ENCODE data around the gene GPR135. TPM values are rescaled to one million over a fixed set of nuclear protein-coding genes. Genes with fewer than 3 reads are reported as not detected.

Gene GPR135
- total RNA-seq, 1 experiment from 2014 or later, result 3.9 TPM

DNA sequence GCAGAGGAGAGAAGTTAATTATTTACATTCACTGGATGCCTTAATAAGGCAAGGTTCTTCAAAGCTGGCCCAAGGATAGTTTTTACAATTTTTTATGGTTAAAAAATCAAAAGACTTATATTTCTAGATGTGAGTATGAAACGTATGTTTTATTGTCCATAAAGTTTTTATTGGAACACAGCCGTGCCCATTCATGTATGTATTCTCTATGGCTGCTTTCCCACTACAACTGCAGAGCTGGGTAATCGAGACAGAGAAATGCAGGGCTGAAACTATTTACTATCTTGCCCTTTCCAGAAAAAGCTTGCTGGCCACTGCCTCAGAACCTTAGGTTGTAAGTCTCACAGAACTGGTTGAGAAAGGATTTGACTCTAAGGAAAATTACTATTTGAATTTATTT lies 35.6 kb upstream of the GPR135 start:
- Histone ChIP-seq H3K27ac (ENCODE audit: low read depth, low read length) (no peak overlapping the region), H3K4me3 (replicated peaks in 1 of 2; ENCODE audit: low read depth in 1 of 2, low read length in 2 of 2) (no peak overlapping the region), H3K9me3 (ENCODE audit: control insufficient read depth in 1 of 2, insufficient read depth in 1 of 2, low read depth in 1 of 2, low read length in 2 of 2) (no peaks in the 10 kb centered on the region), H3K27me3 (ENCODE audit: insufficient read depth, low read length) (no peaks in the 10 kb centered on the region), H3K79me2 (ENCODE audit: insufficient read depth, low read length) (peaks cover 5% of the 10 kb centered on the region; the same call in 1 of the 2 replicates), H3K4me2 (ENCODE audit: low read length) (no peak overlapping the region), H4K20me1 (ENCODE audit: insufficient read depth) (no peaks in the 10 kb centered on the region), H3K4me1 (ENCODE audit: control insufficient read depth in 1 of 2, insufficient read depth in 2 of 2, low read length in 2 of 2) (no peaks in the 10 kb centered on the region), H3K9me2 (ENCODE audit: insufficient read depth) (no peaks in the 10 kb centered on the region), H2AFZ (ENCODE audit: low read depth, low read length, poor library complexity, severe bottlenecking) (no peak overlapping the region), H3K36me3 (ENCODE audit: control insufficient read depth in 1 of 2, insufficient read depth in 2 of 2, low read length in 2 of 2) (peaks cover 11 to 25% of the 10 kb centered on the region in 2 experiments), H3K9ac (ENCODE audit: low read length) (no peak overlapping the region)
- intact Hi-C loops (cut with micrococcal nuclease), result no loop called here
- no peak for DNase-seq (ENCODE audit: low read depth, low spot score)
- ChIA-PET CTCF (interaction anchor here (1.2 to 1.4 kb wide), 2 partner anchors 10 to 11 kb away, joined by 3 read pairs; no protein-coding TSS in a partner anchor), RAD21 (ENCODE audit: low non-redundant PET in 1 of 2, low total read pairs in 2 of 2, uncharacterized antibody in 2 of 2, unreplicated experiment in 2 of 2) (no interaction called here), POLR2A (no interaction called here)
- no peak for TF ChIP-seq SIN3A (IDR thresholded peaks at IDR 0.05; ENCODE audit: low read depth)
- TF ChIP-seq, protein P1, sequence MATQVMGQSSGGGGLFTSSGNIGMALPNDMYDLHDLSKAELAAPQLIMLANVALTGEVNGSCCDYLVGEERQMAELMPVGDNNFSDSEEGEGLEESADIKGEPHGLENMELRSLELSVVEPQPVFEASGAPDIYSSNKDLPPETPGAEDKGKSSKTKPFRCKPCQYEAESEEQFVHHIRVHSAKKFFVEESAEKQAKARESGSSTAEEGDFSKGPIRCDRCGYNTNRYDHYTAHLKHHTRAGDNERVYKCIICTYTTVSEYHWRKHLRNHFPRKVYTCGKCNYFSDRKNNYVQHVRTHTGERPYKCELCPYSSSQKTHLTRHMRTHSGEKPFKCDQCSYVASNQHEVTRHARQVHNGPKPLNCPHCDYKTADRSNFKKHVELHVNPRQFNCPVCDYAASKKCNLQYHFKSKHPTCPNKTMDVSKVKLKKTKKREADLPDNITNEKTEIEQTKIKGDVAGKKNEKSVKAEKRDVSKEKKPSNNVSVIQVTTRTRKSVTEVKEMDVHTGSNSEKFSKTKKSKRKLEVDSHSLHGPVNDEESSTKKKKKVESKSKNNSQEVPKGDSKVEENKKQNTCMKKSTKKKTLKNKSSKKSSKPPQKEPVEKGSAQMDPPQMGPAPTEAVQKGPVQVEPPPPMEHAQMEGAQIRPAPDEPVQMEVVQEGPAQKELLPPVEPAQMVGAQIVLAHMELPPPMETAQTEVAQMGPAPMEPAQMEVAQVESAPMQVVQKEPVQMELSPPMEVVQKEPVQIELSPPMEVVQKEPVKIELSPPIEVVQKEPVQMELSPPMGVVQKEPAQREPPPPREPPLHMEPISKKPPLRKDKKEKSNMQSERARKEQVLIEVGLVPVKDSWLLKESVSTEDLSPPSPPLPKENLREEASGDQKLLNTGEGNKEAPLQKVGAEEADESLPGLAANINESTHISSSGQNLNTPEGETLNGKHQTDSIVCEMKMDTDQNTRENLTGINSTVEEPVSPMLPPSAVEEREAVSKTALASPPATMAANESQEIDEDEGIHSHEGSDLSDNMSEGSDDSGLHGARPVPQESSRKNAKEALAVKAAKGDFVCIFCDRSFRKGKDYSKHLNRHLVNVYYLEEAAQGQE (IDR thresholded peaks at IDR 0.05; ENCODE audit: low read depth), result no peak
- TF ChIP-seq, protein P2, sequence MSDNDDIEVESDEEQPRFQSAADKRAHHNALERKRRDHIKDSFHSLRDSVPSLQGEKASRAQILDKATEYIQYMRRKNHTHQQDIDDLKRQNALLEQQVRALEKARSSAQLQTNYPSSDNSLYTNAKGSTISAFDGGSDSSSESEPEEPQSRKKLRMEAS (IDR thresholded peaks at IDR 0.05), result no peak
- no peak for TF ChIP-seq RAD21 (IDR thresholded peaks at IDR 0.05; ENCODE audit: low read depth)
- TF ChIP-seq YY1 (IDR thresholded peaks at IDR 0.05; ENCODE audit: extremely low read depth, insufficient replicate concordance, low read depth, low read length), result no peak
- no peak for TF ChIP-seq EZH2phosphoT487 (IDR thresholded peaks at IDR 0.05; ENCODE audit: borderline replicate concordance)
- TF ChIP-seq, protein P3, sequence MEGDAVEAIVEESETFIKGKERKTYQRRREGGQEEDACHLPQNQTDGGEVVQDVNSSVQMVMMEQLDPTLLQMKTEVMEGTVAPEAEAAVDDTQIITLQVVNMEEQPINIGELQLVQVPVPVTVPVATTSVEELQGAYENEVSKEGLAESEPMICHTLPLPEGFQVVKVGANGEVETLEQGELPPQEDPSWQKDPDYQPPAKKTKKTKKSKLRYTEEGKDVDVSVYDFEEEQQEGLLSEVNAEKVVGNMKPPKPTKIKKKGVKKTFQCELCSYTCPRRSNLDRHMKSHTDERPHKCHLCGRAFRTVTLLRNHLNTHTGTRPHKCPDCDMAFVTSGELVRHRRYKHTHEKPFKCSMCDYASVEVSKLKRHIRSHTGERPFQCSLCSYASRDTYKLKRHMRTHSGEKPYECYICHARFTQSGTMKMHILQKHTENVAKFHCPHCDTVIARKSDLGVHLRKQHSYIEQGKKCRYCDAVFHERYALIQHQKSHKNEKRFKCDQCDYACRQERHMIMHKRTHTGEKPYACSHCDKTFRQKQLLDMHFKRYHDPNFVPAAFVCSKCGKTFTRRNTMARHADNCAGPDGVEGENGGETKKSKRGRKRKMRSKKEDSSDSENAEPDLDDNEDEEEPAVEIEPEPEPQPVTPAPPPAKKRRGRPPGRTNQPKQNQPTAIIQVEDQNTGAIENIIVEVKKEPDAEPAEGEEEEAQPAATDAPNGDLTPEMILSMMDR (IDR thresholded peaks at IDR 0.05 in 2 of 3, conservative IDR thresholded peaks at IDR 0.05 in 1 of 3; ENCODE audit: borderline replicate concordance in 1 of 3, insufficient read depth in 1 of 3, low read depth in 2 of 3, low read length in 2 of 3), result no peak
- no TSS peak for BruUV-seq (replicated peaks)
- ATAC-seq, result no peak
